GM13977 (cell line): ENCODE data around the gene RBM15.

Experiments
- DNase-seq: peaks from one replicate; pipeline ENCODE4 v3.0.0; 2012; ENCODE audit warnings: low spot score
- in situ Hi-C: fragments of 300-500 bp; cut with MboI; formaldehyde crosslinking; loops from one replicate; pipeline ENCODE4 v1.12.0; 2022; ENCODE audit warnings: low sequenced_read_pairs, low pct_unique_long_range_greater_than_20kb, mixed read lengths, inconsistent platforms; ENCODE audit not compliant: unreplicated experiment
- TF ChIP-seq, protein P1 (sequence below): IDR thresholded peaks from 2 replicates; pipeline ENCODE4 v1.5.1; 2012; ENCODE audit warnings: mild to moderate bottlenecking, control low read depth; ENCODE audit not compliant: insufficient read depth; ENCODE audit errors: extremely low read depth, missing control alignments

The RBM15 gene

DNA sequence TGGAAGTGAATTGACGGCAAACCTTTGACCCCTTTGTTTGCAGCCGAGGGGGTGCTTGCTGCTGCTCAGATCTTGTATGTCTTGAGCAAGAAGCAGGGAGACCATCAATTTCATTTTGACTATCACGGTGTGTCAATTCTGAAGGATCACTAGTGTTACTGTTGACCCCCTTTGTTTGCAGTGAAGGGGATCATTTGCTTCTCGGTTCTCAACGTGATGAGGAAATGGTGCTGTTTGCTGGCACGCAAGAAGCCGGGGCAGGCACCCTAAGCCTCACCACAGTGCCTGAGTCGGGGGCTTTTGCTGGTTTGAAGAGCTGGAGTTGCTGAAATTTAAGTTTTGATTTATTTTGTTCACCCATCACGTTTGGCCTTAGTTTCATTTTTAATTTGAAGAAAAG is 7.5 kb downstream of the RBM15 start:
- in situ Hi-C loops = no loop called here

DNA sequence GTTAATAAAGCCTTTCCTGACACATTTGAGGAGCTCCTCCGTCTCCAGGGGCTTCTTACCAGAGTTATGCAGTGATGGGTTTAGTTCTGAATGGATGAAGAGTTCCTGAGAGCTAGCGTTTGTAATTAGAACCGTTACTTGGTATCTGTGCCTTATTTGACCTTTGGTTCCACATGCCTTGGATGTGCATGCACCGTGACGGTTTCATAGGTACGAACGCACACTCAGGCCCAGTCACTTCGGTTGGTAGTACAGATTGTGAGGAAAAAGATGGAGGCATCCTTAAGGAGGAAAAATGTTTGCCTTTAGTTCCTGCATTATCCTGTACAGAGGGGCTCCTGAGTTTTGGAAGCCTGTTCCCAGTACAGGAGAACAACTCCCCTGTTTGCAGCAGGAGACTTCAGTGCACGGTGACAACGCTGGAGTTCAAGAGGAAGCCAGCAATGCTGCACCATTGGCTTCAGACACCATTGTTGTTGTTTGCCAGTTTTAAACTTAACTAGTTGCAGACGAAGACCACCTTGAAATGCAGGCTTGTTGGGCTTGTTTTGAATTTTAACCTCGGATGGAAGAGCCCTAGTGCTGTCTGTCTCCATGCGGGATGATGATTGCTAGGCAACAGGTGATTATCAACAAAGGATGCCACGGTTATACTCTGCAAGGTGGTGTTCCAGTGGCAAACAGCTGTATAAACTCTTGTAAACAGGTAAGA is 8.2 kb downstream of the RBM15 start:
- in situ Hi-C loops = no loop called here
- DNase-seq = no peak
- TF ChIP-seq, protein P1, sequence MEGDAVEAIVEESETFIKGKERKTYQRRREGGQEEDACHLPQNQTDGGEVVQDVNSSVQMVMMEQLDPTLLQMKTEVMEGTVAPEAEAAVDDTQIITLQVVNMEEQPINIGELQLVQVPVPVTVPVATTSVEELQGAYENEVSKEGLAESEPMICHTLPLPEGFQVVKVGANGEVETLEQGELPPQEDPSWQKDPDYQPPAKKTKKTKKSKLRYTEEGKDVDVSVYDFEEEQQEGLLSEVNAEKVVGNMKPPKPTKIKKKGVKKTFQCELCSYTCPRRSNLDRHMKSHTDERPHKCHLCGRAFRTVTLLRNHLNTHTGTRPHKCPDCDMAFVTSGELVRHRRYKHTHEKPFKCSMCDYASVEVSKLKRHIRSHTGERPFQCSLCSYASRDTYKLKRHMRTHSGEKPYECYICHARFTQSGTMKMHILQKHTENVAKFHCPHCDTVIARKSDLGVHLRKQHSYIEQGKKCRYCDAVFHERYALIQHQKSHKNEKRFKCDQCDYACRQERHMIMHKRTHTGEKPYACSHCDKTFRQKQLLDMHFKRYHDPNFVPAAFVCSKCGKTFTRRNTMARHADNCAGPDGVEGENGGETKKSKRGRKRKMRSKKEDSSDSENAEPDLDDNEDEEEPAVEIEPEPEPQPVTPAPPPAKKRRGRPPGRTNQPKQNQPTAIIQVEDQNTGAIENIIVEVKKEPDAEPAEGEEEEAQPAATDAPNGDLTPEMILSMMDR = no peak

More for the DNA sequence above, 7.5 kb downstream of the RBM15 start:
- TF ChIP-seq, protein P1 = no peak
- no peak for DNase-seq

DNA sequence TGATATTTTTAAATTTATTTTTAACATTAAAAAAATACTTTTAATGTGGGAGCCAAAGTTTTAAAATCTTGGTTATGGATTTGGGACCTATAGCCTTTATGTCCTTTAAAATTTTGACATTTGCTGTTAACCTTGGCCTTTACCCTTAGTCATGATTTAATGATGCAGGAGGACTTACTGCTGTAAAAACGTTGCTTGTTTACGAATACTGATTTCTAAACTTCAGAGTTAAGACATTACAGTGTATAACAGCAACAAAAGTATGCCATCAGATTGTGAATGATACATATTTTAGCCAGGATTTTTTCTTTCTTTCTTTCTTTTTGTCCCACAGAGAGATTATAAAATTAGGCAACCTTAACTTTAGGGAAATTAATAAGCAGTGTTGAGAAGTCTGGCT is 8.9 kb downstream of the RBM15 start:
- in situ Hi-C loops = no loop called here
- DNase-seq = no peak
- TF ChIP-seq, protein P1 = no peak

DNA sequence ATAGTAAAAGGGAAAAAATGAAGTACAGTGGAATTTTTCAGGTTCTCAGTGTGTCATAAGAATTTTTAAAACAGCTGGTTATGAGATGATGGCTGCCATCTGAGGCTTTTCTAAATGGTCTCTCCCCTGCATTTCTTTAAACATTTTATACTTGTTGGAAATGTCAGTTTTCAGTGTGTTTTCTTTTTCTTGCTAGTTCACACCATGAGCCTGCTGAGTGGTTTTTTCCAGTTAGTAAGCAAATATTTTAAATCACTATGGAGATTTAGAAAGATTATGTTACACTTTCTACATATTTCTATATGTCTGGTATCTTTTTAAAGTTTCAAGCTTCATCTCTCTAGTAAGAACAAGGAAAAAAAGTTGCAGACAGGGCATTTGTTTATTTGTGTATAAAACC is 9.6 kb downstream of the RBM15 start:
- DNase-seq = no peak
- TF ChIP-seq, protein P1 = no peak
- in situ Hi-C loops = no loop called here

DNA sequence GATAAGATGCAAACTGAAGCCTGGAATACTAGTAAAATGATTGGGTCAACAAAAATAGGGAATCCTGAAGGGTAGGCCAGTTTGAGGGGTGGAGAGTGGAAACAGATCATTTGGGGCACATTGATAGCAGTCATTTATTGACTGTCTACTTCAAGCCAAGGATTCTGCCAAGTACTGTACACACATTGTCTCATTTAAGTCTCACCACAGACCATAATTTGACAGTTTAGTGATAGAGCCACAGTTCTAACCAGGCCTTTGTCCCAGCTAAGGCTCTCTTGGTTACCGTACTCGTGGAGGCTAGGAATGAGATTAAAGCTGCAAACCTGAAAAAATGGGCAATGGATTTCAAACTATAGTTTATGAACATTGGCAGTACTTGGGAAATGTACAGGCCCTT is 11.2 kb downstream of the RBM15 start:
- TF ChIP-seq, protein P1 = no peak
- in situ Hi-C loops = no loop called here
- no peak for DNase-seq

DNA sequence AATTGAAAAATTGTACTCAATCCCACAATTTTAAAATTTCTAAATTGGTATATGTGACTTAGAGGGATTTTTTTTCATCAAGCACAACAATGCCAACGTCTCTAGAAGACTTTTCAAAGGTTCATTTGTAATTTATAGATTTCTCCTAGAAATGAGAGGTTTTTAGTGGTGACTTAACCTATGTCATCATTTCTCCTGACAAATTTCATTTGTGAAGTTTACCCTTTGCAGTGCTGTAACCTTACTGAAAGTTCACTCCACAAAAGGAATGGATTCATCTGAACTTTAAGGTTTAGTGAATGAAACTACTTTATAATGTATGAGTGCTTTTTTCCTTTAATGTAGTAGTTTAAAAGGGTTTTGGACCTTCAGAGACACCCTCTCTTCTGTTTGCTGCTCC is 16.1 kb downstream of the RBM15 start:
- in situ Hi-C loops = no loop called here
- no peak for DNase-seq
- TF ChIP-seq, protein P1 = no peak
